Left cardiac atrium (tissue), 4 donors: ENCODE data around the gene TCERG1. TPM values are rescaled to one million over a fixed set of nuclear protein-coding genes. Genes with fewer than 3 reads are reported as not detected.

Experiments used
- ATAC-seq, 2 donors: fragments of 200-7000 bp; cut with Tn5 transposase; one replicate each; pipeline ENCODE4 v1.9.1; 2020; ENCODE audit warnings: mild to moderate bottlenecking in 2 of 2, moderate library complexity in 2 of 2
- DNase-seq: peaks from one replicate; pipeline ENCODE4 v3.0.0-alpha.2; 2020
- intact Hi-C, 2 donors: fragments of 100-400 bp; cut with DNase I; formaldehyde crosslinking; loops; one replicate each; pipeline versions ENCODE4 v1.14.1 to v1.15.1; 2022 to 2023
- total RNA-seq, 2 donors: library from RNA; stranded (reverse); fragmentation: NEBNext Ultra II Directional; extraction: Animal tissue kit (Norgen Biotek cat#: 25700); gene quantifications; one replicate each; pipeline ENCODE4 v1.2.1, GENCODE V29; 2021
- donor health status: DM: no; HTN: yes; CAD: no.
- donor health status: DM: no; HTN: yes; CAD: no; lungs with severe emphysema.
- donor health status: DM: yes; HTN: yes; CAD: no.
- donor health status: Dilated cardiomyopathy.

The TCERG1 gene
- total RNA-seq, 2 donors from 2014 or later: 16.7 to 33.5 TPM

DNA sequence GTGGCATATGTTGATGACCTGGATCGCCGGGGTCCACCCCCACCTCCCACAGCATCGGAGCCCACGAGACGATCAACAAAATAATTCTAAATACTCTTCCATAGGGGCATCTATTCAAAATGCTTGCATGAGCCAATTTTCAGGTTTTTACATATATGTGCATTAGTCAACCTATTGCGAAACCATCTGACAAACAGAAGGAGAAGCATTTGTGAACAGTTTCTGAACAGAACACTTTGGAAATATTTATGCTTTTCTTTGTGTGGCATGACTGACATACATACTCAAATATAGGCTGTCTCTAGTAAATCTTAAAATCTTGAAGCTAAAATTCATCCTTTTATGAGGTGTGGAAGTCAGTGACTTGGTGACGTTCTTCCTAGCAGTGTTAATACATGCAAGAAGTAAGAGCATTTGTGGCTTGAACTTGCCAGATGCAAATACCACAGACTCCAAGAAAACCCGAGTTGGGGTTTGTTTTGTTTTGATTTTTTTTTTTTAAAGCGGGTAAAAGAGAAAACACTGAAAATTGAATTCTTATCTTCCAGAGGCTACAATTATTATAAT is 63.5 kb downstream of the TCERG1 start:
- intact Hi-C loops: no loop called here
- no peak for DNase-seq
- ATAC-seq: no peak

DNA sequence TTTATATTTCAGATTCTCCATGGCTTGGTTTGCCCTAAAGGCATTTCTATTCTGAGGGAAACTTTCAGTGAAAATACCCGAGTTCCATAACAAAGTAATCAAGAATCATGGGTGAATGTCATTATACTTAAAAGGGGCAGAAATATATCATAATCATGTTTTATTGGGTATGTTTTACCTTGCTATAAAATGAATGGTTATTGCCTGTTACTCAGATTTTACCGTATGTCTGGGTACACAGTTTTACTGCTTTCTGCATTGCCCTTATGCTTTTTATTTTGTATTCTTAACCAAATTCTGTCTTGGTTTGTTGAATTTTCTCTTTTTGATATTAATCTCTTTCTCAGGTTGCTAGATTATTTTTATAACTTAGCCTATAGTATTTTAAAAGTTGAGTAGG is 66.3 kb downstream of the TCERG1 start:
- intact Hi-C loops: no loop called here
- ATAC-seq: no peak
- DNase-seq: no peak

GRCh38 chr5:146514575-146514974 is 67.4 kb downstream of the TCERG1 start:
- intact Hi-C loops: no loop called here
- no peak for ATAC-seq
- no peak for DNase-seq

- intact Hi-C loops: no loop called here
- DNase-seq (no peak), ATAC-seq (no peak)
Measured at GRCh38 chr5:146515473-146516150, 68.5 kb downstream of the TCERG1 start.

DNA sequence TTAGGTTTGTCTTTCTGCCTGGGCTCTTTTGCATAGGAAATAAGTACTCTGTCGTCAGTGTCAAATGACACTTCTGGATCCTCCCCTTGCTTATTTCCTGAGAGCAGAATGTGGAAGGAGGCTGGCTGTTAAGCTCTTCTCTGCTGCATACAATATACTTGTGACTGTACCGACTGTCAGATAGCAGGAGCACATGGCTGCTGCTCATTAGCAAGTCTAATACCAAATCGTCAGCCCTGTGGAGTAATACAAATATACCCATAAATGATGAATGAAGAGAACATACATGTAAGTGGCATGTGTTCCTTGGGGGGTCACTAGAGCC is 69.0 kb downstream of the TCERG1 start, which contains the start of gene GPR151:
GPR151 (minus strand) TSS at position 40 of the 325 bp plus-strand sequence. CDS start 77 bp downstream, outside the sequence.
- intact Hi-C loops: no loop called here
- no peak for DNase-seq
- ATAC-seq: no peak

DNA sequence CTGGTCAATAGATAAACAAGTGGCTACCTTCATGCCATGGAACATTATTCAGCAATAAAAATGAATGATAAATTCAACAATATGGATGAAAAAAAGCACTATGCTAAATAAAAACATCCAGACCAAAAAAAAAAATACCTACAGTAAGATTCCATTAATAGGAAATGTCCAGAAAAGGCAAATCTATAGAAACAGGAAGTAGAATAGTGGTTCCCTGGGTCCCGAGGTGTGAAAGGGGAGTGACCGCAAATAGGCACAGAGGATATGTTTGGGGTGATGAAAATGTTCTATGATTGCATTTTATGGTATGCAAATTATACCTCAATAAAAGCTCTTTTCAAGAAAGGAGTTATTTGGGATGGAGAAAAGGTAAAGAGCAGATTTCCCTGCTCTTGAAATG is 72.4 kb downstream of the TCERG1 start:
- ATAC-seq: no peak
- intact Hi-C loops: no loop called here
- DNase-seq: no peak

GRCh38 chr5:146520731-146521130 is 73.6 kb downstream of the TCERG1 start:
- intact Hi-C loops: no loop called here
- ATAC-seq: no peak
- no peak for DNase-seq

DNA sequence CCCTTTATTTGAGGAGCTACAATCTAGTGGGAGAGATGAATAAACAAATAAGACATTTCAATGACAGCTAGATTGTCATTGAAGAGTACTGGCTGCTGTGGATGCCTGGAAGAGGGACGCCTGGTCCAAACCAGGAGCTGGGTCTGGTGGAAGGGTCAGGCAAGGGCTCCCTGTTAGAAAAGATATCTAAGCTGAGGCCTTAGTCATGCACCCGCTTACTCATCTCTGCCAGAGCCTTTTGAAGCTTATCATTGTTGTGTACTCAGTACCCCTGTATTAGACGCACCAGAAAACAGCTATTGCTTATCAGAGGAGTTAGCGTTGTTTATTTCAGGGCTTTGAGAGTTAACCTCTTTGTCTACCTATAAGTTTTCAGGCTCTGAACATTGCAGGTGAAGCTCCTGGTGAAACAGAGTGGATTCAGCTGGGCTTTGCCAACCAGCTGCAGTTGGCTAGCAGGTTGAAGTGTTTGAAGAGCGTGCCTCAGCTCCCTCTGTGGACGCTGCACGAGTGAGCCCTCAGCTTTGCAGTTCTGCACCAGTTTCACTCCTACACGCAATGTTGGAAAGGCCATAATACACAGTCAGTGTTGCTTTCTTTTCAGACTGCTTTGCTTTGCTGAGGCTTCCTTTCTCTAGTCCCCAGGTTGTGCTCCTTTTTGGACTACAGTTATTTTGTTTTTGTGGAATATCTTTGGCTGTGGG is 74.4 kb downstream of the TCERG1 start:
- DNase-seq (no peak), ATAC-seq (no peak)
- intact Hi-C loops: no loop called here

DNA sequence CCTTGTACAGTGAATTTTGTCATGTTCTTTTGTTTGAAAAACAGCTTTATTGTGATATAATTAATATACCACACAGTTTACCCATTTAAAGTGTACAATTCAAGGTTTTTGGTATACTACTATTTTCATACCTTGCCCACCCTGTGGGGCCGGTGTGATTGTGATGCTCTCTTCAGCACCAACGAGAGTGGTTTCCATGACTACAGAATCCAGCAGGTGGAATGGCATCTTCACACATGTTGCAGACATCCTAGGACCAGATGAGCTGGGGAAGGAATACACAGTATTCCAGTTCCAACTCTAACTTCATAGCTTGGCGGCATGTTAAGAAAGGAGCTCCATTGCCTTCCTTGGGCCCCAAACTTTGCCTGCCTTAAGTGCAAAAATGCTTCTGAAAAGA is 76.6 kb downstream of the TCERG1 start:
- no peak for ATAC-seq

GRCh38 chr5:146527785-146528184 is 80.7 kb downstream of the TCERG1 start:
- DNase-seq: no peak
- intact Hi-C loops: no loop called here
- no peak for ATAC-seq

More for the DNA sequence above, 76.6 kb downstream of the TCERG1 start:
- no peak for DNase-seq
- intact Hi-C loops: no loop called here

- ATAC-seq (no peak), DNase-seq (no peak)
- intact Hi-C loops: no loop called here
Measured at GRCh38 chr5:146528236-146528635, 81.1 kb downstream of the TCERG1 start.

DNA sequence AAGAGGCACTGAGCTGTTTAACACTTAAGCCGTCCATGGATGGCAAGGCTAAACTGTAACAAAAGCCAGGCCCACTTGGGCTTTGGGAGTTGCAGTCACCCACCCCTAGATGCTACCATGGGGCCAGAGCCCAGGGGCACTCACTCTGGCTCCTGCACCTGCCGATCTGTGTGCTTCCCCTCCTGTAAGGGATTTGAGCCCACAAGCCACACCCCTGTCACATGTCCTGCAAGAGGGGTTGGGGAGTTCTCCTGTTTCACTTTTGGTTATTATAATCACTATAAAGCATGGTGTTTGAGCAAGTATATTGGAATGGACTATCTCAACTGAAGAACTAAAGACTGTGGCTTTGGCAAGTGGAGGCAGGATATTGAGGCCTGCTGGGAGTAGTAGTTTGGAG is 82.9 kb downstream of the TCERG1 start:
- ATAC-seq (no peak), DNase-seq (no peak)
- intact Hi-C loops: no loop called here

DNA sequence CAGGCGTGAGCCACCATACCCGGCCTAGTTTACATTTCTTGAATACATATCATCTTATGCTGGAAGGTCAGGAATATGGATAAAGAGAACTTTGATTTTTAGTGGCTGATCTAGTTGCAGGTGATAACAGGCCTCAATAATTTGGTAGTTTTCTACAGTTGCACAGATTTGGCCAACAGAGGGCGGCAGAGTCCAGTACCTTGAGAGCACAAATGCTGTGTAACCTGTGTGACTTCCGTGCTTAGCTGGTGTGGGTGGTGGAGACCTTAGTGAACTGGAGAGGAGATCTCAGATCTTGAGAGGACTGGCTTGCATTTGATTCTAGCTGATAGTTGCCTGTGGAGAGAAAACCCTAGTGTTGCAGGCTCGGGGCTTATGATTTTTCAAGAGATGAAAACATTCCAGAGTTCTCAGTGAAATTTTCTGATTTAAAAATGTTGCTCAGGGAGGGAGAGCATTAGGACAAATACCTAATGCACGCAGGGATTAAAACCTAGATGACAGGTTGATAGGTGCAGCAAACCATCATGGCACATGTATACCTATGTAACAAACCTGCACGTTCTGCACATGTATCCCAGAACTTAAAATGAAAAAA is 86.2 kb downstream of the TCERG1 start:
- peak; percentile 57 for DNase-seq
- ATAC-seq: peak; percentile 50 to 77
- intact Hi-C loops: loop anchor here in 1 of 2 donors (2.0 kb wide), 1 partner anchor 655 kb away; no protein-coding TSS in a partner anchor

DNA sequence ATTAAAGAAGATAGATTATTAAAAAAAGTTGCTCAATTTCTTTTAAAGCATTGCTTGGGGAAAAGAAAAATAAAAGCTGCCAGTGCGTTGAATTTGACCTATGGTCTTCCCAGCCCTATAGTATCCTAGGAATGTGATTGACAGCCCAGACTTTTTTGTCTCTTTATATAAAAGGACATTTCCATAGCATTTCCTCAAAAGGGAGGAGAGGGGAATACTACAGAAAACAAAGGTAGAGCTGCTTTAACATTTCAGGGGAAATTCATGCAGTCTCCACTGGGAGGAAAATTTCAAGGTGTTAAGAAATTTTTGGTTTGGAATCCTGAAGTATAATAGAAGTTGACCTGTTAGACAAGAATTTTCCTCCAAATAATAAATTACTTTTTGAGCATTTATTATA is 86.7 kb downstream of the TCERG1 start:
- intact Hi-C loops: loop anchor here in 1 of 2 donors (2.0 kb wide), 1 partner anchor 655 kb away; no protein-coding TSS in a partner anchor
- no peak for ATAC-seq
- no peak for DNase-seq

- ATAC-seq (no peak), DNase-seq (no peak)
- intact Hi-C loops: no loop called here
Measured at GRCh38 chr5:146538432-146538831, 91.3 kb downstream of the TCERG1 start.

DNA sequence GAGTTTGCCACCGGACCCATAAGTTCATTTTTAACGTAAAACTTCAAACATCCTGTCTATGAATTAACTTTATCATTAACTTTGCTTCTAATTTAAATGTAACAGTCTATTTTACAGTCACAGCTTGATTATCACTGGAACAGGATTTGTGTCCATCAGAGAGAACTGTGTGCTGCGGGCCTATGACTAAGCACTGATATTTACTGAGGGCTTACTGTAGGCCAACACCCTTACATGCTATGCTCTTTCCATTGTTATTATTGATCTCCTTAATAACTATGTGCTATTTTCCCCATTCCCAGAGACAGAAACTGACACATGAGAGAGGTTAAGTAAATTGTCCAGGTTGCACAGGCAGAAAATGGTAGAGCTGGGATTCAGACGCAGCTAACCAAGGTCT is 92.8 kb downstream of the TCERG1 start:
- intact Hi-C loops: loop anchor here in 1 of 2 donors (5.0 to 10.0 kb wide), 2 partner anchors 427 to 655 kb away; no protein-coding TSS in a partner anchor
- DNase-seq (no peak), ATAC-seq (no peak)

GRCh38 chr5:146540414-146540813 is 93.3 kb downstream of the TCERG1 start:
- no peak for ATAC-seq
- DNase-seq: no peak
- intact Hi-C loops: loop anchor here in 1 of 2 donors (5.0 to 10.0 kb wide), 2 partner anchors 427 to 654 kb away; no protein-coding TSS in a partner anchor

- intact Hi-C loops: loop anchor here (2.0 to 10.0 kb wide), 3 partner anchors 425 to 653 kb away; no protein-coding TSS in a partner anchor
- ATAC-seq (peak; percentile 81 to 85), DNase-seq (peak; percentile 65)
Measured at GRCh38 chr5:146541958-146542849, 95.1 kb downstream of the TCERG1 start.

DNA sequence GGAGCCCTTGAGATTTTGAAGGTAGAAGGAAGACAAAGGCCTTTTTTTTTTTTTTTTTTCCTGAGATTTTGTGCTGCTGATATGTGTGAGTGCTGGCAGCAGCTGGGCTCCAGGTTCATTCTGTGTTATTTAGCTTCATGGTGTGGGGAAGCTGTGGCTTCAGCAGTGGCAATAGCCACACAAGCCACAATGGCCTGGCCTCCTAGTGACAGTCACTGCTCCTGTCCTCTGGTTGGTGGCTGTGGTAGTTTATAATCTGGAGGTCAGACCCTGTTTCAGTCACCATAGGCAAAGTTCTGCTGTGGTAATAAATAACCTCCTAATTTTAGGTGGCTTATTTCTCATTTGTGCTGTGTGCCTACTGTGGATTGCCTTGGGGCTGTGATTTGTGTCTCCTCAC is 97.1 kb downstream of the TCERG1 start:
- DNase-seq (no peak), ATAC-seq (no peak)
- intact Hi-C loops: loop anchor here in 1 of 2 donors (5.0 to 10.0 kb wide), 2 partner anchors 423 to 651 kb away; no protein-coding TSS in a partner anchor
